ENCODE measurements around the gene CTNND2. TPM values are rescaled to one million over a fixed set of nuclear protein-coding genes. Genes with fewer than 3 reads are reported as not detected.

Gene CTNND2
- total and polyA plus RNA-seq, 2 donors (not counting 1 experiment from before 2014, with no cell fraction given): not detected

GRCh38 chr5:11555171-11555570 lies 349.1 kb downstream of the CTNND2 start:
- H3K4me3 Mint-ChIP-seq: no peak overlapping the region
- DNase-seq: no peak
- POLR2A ChIA-PET: no interaction called here

GRCh38 chr5:11547730-11548129 lies 356.5 kb downstream of the CTNND2 start:
- no peak for DNase-seq
- Mint-ChIP-seq H3K9me3 (ENCODE audit: insufficient read depth) (peaks cover 3% of the 10 kb centered on the region), H3K4me1 (no peaks in the 10 kb centered on the region), H3K27me3 (no peaks in the 10 kb centered on the region), H3K4me3 (no peak overlapping the region), H3K27ac (no peak overlapping the region)
- ChIA-PET POLR2A (no interaction called here), CTCF (no interaction called here)
- Histone ChIP-seq H3K27ac (ENCODE audit: low read length in 2 of 2) (no peak overlapping the region), H3K36me3 (replicated peaks in 1 of 2; ENCODE audit: control extremely low read depth in 1 of 2, control insufficient read depth in 1 of 2, extremely low read depth in 1 of 2, insufficient read depth in 2 of 2, low read length in 1 of 2) (no peaks in the 10 kb centered on the region), H3K27me3 (replicated peaks in 1 of 4; ENCODE audit: control extremely low read depth in 1 of 4, control insufficient read depth in 3 of 4, insufficient read depth in 4 of 4, low read length in 3 of 4) (no peaks in the 10 kb centered on the region), H2AFZ (ENCODE audit: insufficient read depth, low read depth, low read length, poor library complexity, severe bottlenecking) (no peak overlapping the region), H3K4me3 (ENCODE audit: control extremely low read depth in 1 of 5, extremely low read depth in 1 of 5, insufficient read depth in 1 of 5, low read depth in 2 of 5, low read length in 4 of 5) (no peak overlapping the region), H3K9ac (ENCODE audit: low read length) (no peak overlapping the region), H3K4me1 (ENCODE audit: control insufficient read depth in 2 of 2, insufficient read depth in 2 of 2, low read length in 2 of 2) (no peaks in the 10 kb centered on the region), H4K20me1 (ENCODE audit: control insufficient read depth, insufficient read depth, low read length, poor library complexity, severe bottlenecking) (no peaks in the 10 kb centered on the region), H3K79me2 (ENCODE audit: control insufficient read depth, insufficient read depth, low read length) (no peaks in the 10 kb centered on the region), H3K9me3 (ENCODE audit: control extremely low read depth in 1 of 3, control insufficient read depth in 2 of 3, insufficient read depth in 1 of 3, low read length in 2 of 3) (peaks cover 0 to 4% (median 0%) of the 10 kb centered on the region in 3 donors), H3K4me2 (replicated peaks; ENCODE audit: low read depth, low read length, poor library complexity, severe bottlenecking) (no peak overlapping the region)
- TF ChIP-seq EZH2 (IDR thresholded peaks at IDR 0.05; ENCODE audit: borderline replicate concordance, insufficient read depth, low read depth, low read length, poor library complexity, severe bottlenecking) (no peak), CTCF (IDR thresholded peaks at IDR 0.05) (no peak)
- no peak for ATAC-seq (ENCODE audit: low read depth)
- no CpG with 5 or more reads among the region's 5 CpGs for WGBS (ENCODE audit: insufficient coverage)
- intact Hi-C loops (cut with micrococcal nuclease): no loop called here

More at GRCh38 chr5:11555171-11555570, 349.1 kb downstream of the CTNND2 start:
- no peak for TF ChIP-seq EZH2 (IDR thresholded peaks at IDR 0.05; ENCODE audit: borderline replicate concordance, insufficient read depth, low read depth, low read length, poor library complexity, severe bottlenecking)
- TF ChIP-seq CTCF (IDR thresholded peaks at IDR 0.05): no peak
- no peak overlapping the region for H3K4me3 ChIP-seq (ENCODE audit: control extremely low read depth in 1 of 5, extremely low read depth in 1 of 5, insufficient read depth in 1 of 5, low read depth in 2 of 5, low read length in 4 of 5)
- 100% methylated on average over 1 of the region's 4 CpGs for WGBS (ENCODE audit: insufficient coverage)
- H3K9ac ChIP-seq (ENCODE audit: low read length): no peak overlapping the region
- Mint-ChIP-seq H3K27ac (no peak overlapping the region), H3K4me1 (no peaks in the 10 kb centered on the region), H3K9me3 (ENCODE audit: insufficient read depth) (no peaks in the 10 kb centered on the region), H3K27me3 (no peaks in the 10 kb centered on the region)
- no peaks in the 10 kb centered on the region for H4K20me1 ChIP-seq (ENCODE audit: control insufficient read depth, insufficient read depth, low read length, poor library complexity, severe bottlenecking)
- H2AFZ ChIP-seq (ENCODE audit: insufficient read depth, low read depth, low read length, poor library complexity, severe bottlenecking): no peak overlapping the region
- H3K4me1 ChIP-seq (ENCODE audit: control insufficient read depth in 2 of 2, insufficient read depth in 2 of 2, low read length in 2 of 2): no peaks in the 10 kb centered on the region
- H3K27ac ChIP-seq (ENCODE audit: low read length in 2 of 2): no peak overlapping the region
- no peak for ATAC-seq (ENCODE audit: low read depth)
- H3K36me3 ChIP-seq (replicated peaks in 1 of 2; ENCODE audit: control extremely low read depth in 1 of 2, control insufficient read depth in 1 of 2, extremely low read depth in 1 of 2, insufficient read depth in 2 of 2, low read length in 1 of 2): no peaks in the 10 kb centered on the region
- H3K9me3 ChIP-seq (ENCODE audit: control extremely low read depth in 1 of 3, control insufficient read depth in 2 of 3, insufficient read depth in 1 of 3, low read length in 2 of 3): peaks cover 0 to 9% (median 0%) of the 10 kb centered on the region in 3 donors
- H3K27me3 ChIP-seq (replicated peaks in 1 of 4; ENCODE audit: control extremely low read depth in 1 of 4, control insufficient read depth in 3 of 4, insufficient read depth in 4 of 4, low read length in 3 of 4): no peaks in the 10 kb centered on the region
- CTCF ChIA-PET: no interaction called here
- intact Hi-C loops (cut with micrococcal nuclease): no loop called here
- H3K79me2 ChIP-seq (ENCODE audit: control insufficient read depth, insufficient read depth, low read length): no peaks in the 10 kb centered on the region
- no peak overlapping the region for H3K4me2 ChIP-seq (replicated peaks; ENCODE audit: low read depth, low read length, poor library complexity, severe bottlenecking)
